CD14-positive monocyte (primary cell): Measurements from ENCODE around the gene AXIN1. TPM values are rescaled to one million over a fixed set of nuclear protein-coding genes. Genes with fewer than 3 reads are reported as not detected.

Source experiments
- DNase-seq, 3 donors: peaks; one replicate each; pipeline ENCODE4 v3.0.0-alpha.2; 2011 to 2022
- H2AFZ ChIP-seq: 2 replicates; pipeline ENCODE4 v1.6.0; 2012; ENCODE audit warnings: mild to moderate bottlenecking, low read depth, low read length, inconsistent platforms; ENCODE audit not compliant: insufficient read depth, poor library complexity, severe bottlenecking
- H3K27ac ChIP-seq, 2 donors: 1 replicate in 1 of 2; 2 replicates in 1 of 2; pipeline ENCODE4 v1.5.1; 2012 to 2013; ENCODE audit warnings: low read length in 2 of 2, control low read depth in 1 of 2, inconsistent platforms in 1 of 2, low read depth in 1 of 2, mild to moderate bottlenecking in 1 of 2
- H3K27me3 ChIP-seq, 2 donors: one replicate each; pipeline versions ENCODE4 v1.6.0 to v1.6.1; 2011 to 2013; ENCODE audit warnings: low read length in 2 of 2; ENCODE audit not compliant: control insufficient read depth in 2 of 2, insufficient read depth in 2 of 2
- H3K36me3 ChIP-seq, 2 donors: replicated peaks in 1 of 2; 1 replicate in 1 of 2; 2 replicates in 1 of 2; pipeline versions ENCODE4 v1.5.1 to v1.6.1; 2012 to 2013; ENCODE audit warnings: low read length in 2 of 2, control low read depth in 1 of 2, inconsistent platforms in 1 of 2, mild to moderate bottlenecking in 1 of 2; ENCODE audit not compliant: insufficient read depth in 2 of 2, control insufficient read depth in 1 of 2
- H3K4me1 ChIP-seq, 2 donors: 1 replicate in 1 of 2; 2 replicates in 1 of 2; pipeline versions ENCODE4 v1.5.1 to v1.6.1; 2012 to 2013; ENCODE audit warnings: low read length in 2 of 2, control low read depth in 1 of 2, inconsistent platforms in 1 of 2, mild to moderate bottlenecking in 1 of 2, moderate library complexity in 1 of 2; ENCODE audit not compliant: insufficient read depth in 2 of 2, control insufficient read depth in 1 of 2
- H3K4me2 ChIP-seq: replicated peaks from 2 replicates; pipeline ENCODE3; 2012; ENCODE audit warnings: low read length, moderate library complexity, mild to moderate bottlenecking; ENCODE audit not compliant: poor library complexity, severe bottlenecking; ENCODE audit errors: extremely low read depth
- H3K4me3 ChIP-seq, 3 experiments: fragments of 200-600 bp in 1 of 3; sonication (generic) in 1 of 3; replicated peaks in 1 of 3; 1 replicate in 2 of 3; 2 replicates in 1 of 3; pipeline ENCODE4 v1.5.1; 2011 to 2013; ENCODE audit warnings: low read length in 3 of 3, mild to moderate bottlenecking in 3 of 3, control low read depth in 2 of 3, low read depth in 2 of 3, inconsistent platforms in 1 of 3, moderate library complexity in 1 of 3
- H3K79me2 ChIP-seq: 2 replicates; pipeline ENCODE4 v1.6.0; 2012; ENCODE audit warnings: mild to moderate bottlenecking, control low read depth, inconsistent platforms, low read length, moderate library complexity; ENCODE audit not compliant: insufficient read depth
- H3K9ac ChIP-seq: 2 replicates; pipeline ENCODE4 v1.6.0; 2017; ENCODE audit warnings: low read length, mild to moderate bottlenecking; ENCODE audit not compliant: insufficient read depth, poor library complexity, severe bottlenecking
- H3K9me3 ChIP-seq, 2 donors: replicated peaks in 1 of 2; 1 replicate in 1 of 2; 2 replicates in 1 of 2; pipeline versions ENCODE4 v1.5.1 to v1.6.1; 2012 to 2013; ENCODE audit warnings: low read length in 2 of 2, control low read depth in 1 of 2; ENCODE audit not compliant: control insufficient read depth in 1 of 2, insufficient read depth in 1 of 2
- H4K20me1 ChIP-seq: 2 replicates; pipeline ENCODE4 v1.6.0; 2012; ENCODE audit warnings: mild to moderate bottlenecking, low read length, control low read depth, moderate library complexity; ENCODE audit not compliant: insufficient read depth
- H3K27ac Mint-ChIP-seq, 7 donors: one replicate each; pipeline ENCODE4 v1.8.0; 2020; ENCODE audit warnings: mild to moderate bottlenecking in 7 of 7, mixed read lengths in 7 of 7, moderate library complexity in 6 of 7, inconsistent platforms in 2 of 7
- H3K27me3 Mint-ChIP-seq, 3 donors: one replicate each; pipeline ENCODE4 v1.8.0; 2021 to 2022; ENCODE audit warnings: low read depth in 3 of 3, mild to moderate bottlenecking in 3 of 3, mixed read lengths in 3 of 3, moderate library complexity in 3 of 3, inconsistent platforms in 1 of 3
- H3K36me3 Mint-ChIP-seq, 2 donors: one replicate each; pipeline ENCODE4 v1.8.0; 2020; ENCODE audit warnings: mixed read lengths in 2 of 2, inconsistent platforms in 1 of 2, mild to moderate bottlenecking in 1 of 2
- H3K4me1 Mint-ChIP-seq: one replicate; pipeline ENCODE4 v1.8.0; 2020; ENCODE audit warnings: mild to moderate bottlenecking, mixed read lengths
- H3K4me3 Mint-ChIP-seq, 2 donors: one replicate each; pipeline ENCODE4 v1.8.0; 2020; ENCODE audit warnings: mild to moderate bottlenecking in 2 of 2, mixed read lengths in 2 of 2, moderate library complexity in 1 of 2
- H3K9me3 Mint-ChIP-seq, 7 donors: one replicate each; pipeline ENCODE4 v1.8.0; 2020 to 2022; ENCODE audit warnings: mixed read lengths in 7 of 7, mild to moderate bottlenecking in 6 of 7, moderate library complexity in 6 of 7, inconsistent platforms in 2 of 7
- WGBS: methylation state at CpG from one replicate; pipeline ENCODE4 v1.1.5; 2013; ENCODE audit warnings: missing lambda C conversion rate; ENCODE audit not compliant: insufficient coverage; 5-methylcytosine and 5-hydroxymethylcytosine counted together
- intact Hi-C, 2 donors: fragments of 100-400 bp; cut with micrococcal nuclease; formaldehyde crosslinking; loops; one replicate each; pipeline versions ENCODE4 v1.15.0 to v1.15.1; 2023
- polyA plus RNA-seq, 3 donors: library from polyadenylated mRNA; depleted of rRNA in 1 of 3; unstranded in 2 of 3; stranded (reverse) in 1 of 3; fragments of 300-500 nt in 2 of 3; fragments of >200 nt in 1 of 3; fragmentation: Illumina TruSeq in 2 of 3; gene quantifications; 1 replicate in 2 of 3; 2 replicates in 1 of 3; pipeline ENCODE4 v1.2.3, GENCODE V29; 2012 to 2021
- TF ChIP-seq, protein P1 (sequence below): fragments of 200-600 bp; IDR thresholded peaks from one replicate; pipeline ENCODE4 v1.8.0; 2022; ENCODE audit warnings: antibody characterized with exemption, mild to moderate bottlenecking

The AXIN1 gene
- polyA plus RNA-seq, 3 donors: 0.30 to 20.9 (median 0.74) TPM

DNA sequence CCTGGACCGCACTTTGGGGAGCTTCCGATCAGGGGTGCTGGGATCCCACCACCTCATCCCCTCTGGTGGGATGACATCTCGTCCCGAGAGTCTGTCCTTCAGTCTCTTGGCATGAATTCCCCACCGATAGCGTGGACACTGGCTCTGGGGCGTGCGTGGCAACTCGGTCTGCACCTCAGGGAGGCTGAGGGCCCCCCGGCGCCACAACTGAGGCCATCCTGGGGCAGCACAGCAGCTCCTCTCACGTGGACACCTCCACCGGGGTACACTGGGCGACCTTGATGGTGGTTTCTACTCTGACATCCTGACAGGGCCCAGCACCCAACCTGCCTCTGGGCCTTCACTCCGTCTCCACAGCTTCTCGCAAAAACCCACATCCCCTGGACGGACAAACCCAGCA, 61.0 kb downstream of the AXIN1 start:
- no peak overlapping the region for H3K4me3 Mint-ChIP-seq
- peak overlapping the region in 1 of 7 donors; percentile 49 for H3K27ac Mint-ChIP-seq
- Histone ChIP-seq H3K4me2 (no peak overlapping the region), H3K9ac (no peak overlapping the region), H3K36me3 (peaks cover 77 to 93% of the 10 kb centered on the region in 2 donors), H3K27me3 (no peaks in the 10 kb centered on the region), H2AFZ (no peak overlapping the region), H4K20me1 (no peaks in the 10 kb centered on the region), H3K79me2 (no peaks in the 10 kb centered on the region), H3K4me3 (no peak overlapping the region), H3K4me1 (no peaks in the 10 kb centered on the region), H3K27ac (no peak overlapping the region), H3K9me3 (peaks cover 8 to 10% of the 10 kb centered on the region in 2 donors)
- H3K27me3 Mint-ChIP-seq: no peaks in the 10 kb centered on the region
- DNase-seq: no peak
- peaks cover 0 to 10% (median 2%) of the 10 kb centered on the region in 7 donors for H3K9me3 Mint-ChIP-seq
- TF ChIP-seq, protein P1, sequence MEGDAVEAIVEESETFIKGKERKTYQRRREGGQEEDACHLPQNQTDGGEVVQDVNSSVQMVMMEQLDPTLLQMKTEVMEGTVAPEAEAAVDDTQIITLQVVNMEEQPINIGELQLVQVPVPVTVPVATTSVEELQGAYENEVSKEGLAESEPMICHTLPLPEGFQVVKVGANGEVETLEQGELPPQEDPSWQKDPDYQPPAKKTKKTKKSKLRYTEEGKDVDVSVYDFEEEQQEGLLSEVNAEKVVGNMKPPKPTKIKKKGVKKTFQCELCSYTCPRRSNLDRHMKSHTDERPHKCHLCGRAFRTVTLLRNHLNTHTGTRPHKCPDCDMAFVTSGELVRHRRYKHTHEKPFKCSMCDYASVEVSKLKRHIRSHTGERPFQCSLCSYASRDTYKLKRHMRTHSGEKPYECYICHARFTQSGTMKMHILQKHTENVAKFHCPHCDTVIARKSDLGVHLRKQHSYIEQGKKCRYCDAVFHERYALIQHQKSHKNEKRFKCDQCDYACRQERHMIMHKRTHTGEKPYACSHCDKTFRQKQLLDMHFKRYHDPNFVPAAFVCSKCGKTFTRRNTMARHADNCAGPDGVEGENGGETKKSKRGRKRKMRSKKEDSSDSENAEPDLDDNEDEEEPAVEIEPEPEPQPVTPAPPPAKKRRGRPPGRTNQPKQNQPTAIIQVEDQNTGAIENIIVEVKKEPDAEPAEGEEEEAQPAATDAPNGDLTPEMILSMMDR: no peak
- no peaks in the 10 kb centered on the region for H3K4me1 Mint-ChIP-seq
- intact Hi-C loops: no loop called here
- H3K36me3 Mint-ChIP-seq: peaks cover 46 to 83% of the 10 kb centered on the region in 2 donors
- 92% methylated on average over 16 of the region's 17 CpGs for WGBS

DNA sequence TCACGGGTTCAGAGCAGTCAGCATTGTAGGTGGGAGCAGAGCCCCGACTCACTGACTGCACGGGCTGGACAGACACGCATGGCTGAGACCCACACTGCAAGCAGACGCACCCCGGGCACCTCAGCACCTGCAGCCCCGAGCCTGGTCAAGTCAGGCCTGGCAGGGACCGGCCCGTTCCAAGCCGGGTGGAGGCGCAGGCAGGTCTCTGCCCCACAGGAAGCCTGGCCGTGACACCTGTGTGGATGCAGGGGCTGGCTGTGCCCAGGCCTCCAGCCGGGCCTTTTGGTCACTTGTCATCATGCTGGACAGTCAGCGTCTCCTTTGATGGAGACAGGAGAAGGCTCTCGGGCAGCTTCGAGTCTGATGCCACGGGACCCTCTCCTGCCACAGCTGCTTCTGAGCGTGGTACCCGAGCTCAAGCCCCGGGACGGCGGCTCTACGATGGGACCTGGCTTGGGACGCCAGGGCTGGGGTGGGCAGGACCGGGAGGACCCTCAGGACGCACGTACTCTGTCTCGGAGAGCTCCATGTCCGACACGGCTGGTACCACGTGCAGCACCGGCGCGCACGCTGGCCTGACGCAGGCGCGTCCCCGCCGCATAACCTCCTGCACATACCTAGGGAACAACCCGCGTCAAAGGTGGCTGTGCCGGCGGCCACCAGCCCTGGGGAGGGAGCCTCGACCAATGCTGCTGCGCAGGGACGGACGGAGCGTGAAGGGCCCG, 61.7 kb downstream of the AXIN1 start:
- Histone ChIP-seq H3K4me3 (no peak overlapping the region), H3K4me1 (no peaks in the 10 kb centered on the region), H3K9me3 (peaks cover 12 to 14% of the 10 kb centered on the region in 2 donors), H4K20me1 (no peaks in the 10 kb centered on the region), H3K27me3 (no peaks in the 10 kb centered on the region), H2AFZ (no peak overlapping the region), H3K27ac (no peak overlapping the region), H3K79me2 (no peaks in the 10 kb centered on the region), H3K36me3 (peaks cover 73 to 89% of the 10 kb centered on the region in 2 donors), H3K4me2 (no peak overlapping the region), H3K9ac (no peak overlapping the region)
- TF ChIP-seq, protein P1: no peak
- H3K36me3 Mint-ChIP-seq: peaks cover 50 to 85% of the 10 kb centered on the region in 2 donors
- H3K27me3 Mint-ChIP-seq: no peaks in the 10 kb centered on the region
- intact Hi-C loops: no loop called here
- H3K9me3 Mint-ChIP-seq: peaks cover 0 to 14% (median 5%) of the 10 kb centered on the region in 7 donors
- H3K4me3 Mint-ChIP-seq: no peak overlapping the region
- H3K27ac Mint-ChIP-seq: no peak overlapping the region
- DNase-seq: no peak
- WGBS: 97% methylated on average over 50 of the region's 50 CpGs
- H3K4me1 Mint-ChIP-seq: no peaks in the 10 kb centered on the region
